Natural killer cell treated with Interleukin-12 subunit alpha and Interleukin-12 subunit beta and Interleukin-15 and Interleukin-18, amount 100 ng/mL, for 72 hours (primary cell): Measurements from ENCODE around the gene STOML1. TPM values are rescaled to one million over a fixed set of nuclear protein-coding genes. Genes with fewer than 3 reads are reported as not detected.

Experiments
- ATAC-seq, 2 donors: fragments of 150-1000 bp; cut with Tn5 transposase in 1 of 2; sonication (Bioruptor Pico), chemical (Tn5 transposase) in 1 of 2; 2 replicates each; pipeline ENCODE4 v1.10.0; 2021
- DNase-seq: peaks from one replicate; pipeline ENCODE4 v3.0.0; 2022; ENCODE audit warnings: low spot score
- H3K27ac Mint-ChIP-seq, 2 donors: 1 replicate in 1 of 2; 2 replicates in 1 of 2; pipeline ENCODE4 v1.8.0; 2022; ENCODE audit warnings: mixed read lengths in 2 of 2, mild to moderate bottlenecking in 1 of 2, moderate library complexity in 1 of 2
- H3K27me3 Mint-ChIP-seq, 2 donors: 1 replicate in 1 of 2; 2 replicates in 1 of 2; pipeline ENCODE4 v1.8.0; 2022; ENCODE audit warnings: mixed read lengths in 2 of 2
- H3K36me3 Mint-ChIP-seq: one replicate; pipeline ENCODE4 v1.8.0; 2022; ENCODE audit warnings: mixed read lengths
- H3K4me1 Mint-ChIP-seq, 2 donors: 1 replicate in 1 of 2; 2 replicates in 1 of 2; pipeline ENCODE4 v1.8.0; 2022; ENCODE audit warnings: low read depth in 2 of 2, mixed read lengths in 2 of 2, mild to moderate bottlenecking in 1 of 2
- H3K4me3 Mint-ChIP-seq: one replicate; pipeline ENCODE4 v1.8.0; 2022; ENCODE audit warnings: mixed read lengths
- H3K9me3 Mint-ChIP-seq: 2 replicates; pipeline ENCODE4 v1.8.0; 2022; ENCODE audit warnings: mixed read lengths
- total RNA-seq, 2 donors: library from RNA; stranded (reverse); gene quantifications; one replicate each; pipeline ENCODE4 v1.2.3, GENCODE V29; 2022

Gene STOML1
- total RNA-seq, 2 donors from 2014 or later = 14.3 to 17.9 TPM

GRCh38 chr15:73987681-73988444, 4.2 kb downstream of the STOML1 start:
- H3K27ac Mint-ChIP-seq = no peak overlapping the region
- peaks cover 10 to 14% of the 10 kb centered on the region in 2 donors for H3K4me1 Mint-ChIP-seq
- no peaks in the 10 kb centered on the region for H3K9me3 Mint-ChIP-seq

DNA sequence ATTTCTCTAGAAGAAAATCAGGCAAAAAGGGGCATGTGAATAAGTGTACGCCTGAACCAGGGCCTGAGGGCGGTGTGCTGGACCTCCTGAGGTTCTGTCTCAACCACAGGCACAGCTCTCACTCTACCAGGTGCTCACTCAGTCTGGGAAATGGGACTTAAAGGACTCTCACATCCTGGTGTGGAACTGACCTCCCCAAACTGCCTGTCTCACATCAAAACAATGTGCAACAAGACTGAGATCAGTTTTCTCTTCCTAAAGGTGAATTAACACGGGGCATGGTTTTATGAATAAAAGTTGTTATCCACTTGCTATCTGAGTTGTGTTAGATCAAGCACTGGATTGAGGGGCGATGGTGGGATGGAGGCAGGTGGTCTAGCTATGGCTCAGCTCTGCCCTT, 4.8 kb downstream of the STOML1 start:
- no peaks in the 10 kb centered on the region for H3K36me3 Mint-ChIP-seq
- H3K27ac Mint-ChIP-seq = peak overlapping the region in 1 of 2 donors; percentile 10
- H3K4me1 Mint-ChIP-seq = peaks cover 4 to 9% of the 10 kb centered on the region in 2 donors
- no peak for ATAC-seq
- H3K4me3 Mint-ChIP-seq = no peak overlapping the region
- DNase-seq = no peak
- no peaks in the 10 kb centered on the region for H3K9me3 Mint-ChIP-seq
- no peaks in the 10 kb centered on the region for H3K27me3 Mint-ChIP-seq

More at GRCh38 chr15:73987681-73988444, 4.2 kb downstream of the STOML1 start:
- DNase-seq (no peak), ATAC-seq (no peak)
- Mint-ChIP-seq H3K36me3 (no peaks in the 10 kb centered on the region), H3K27me3 (no peaks in the 10 kb centered on the region), H3K4me3 (no peak overlapping the region)

- peak overlapping the region in 1 of 2 donors; percentile 10 for H3K27ac Mint-ChIP-seq
- H3K36me3 Mint-ChIP-seq = no peaks in the 10 kb centered on the region
These were observed 5.4 kb downstream of the STOML1 start for GRCh38 chr15:73986776-73987056.

GRCh38 chr15:73986055-73986775, 5.9 kb downstream of the STOML1 start:
- peaks cover 0 to 6% of the 10 kb centered on the region in 2 donors for H3K27me3 Mint-ChIP-seq
- DNase-seq (no peak), ATAC-seq (no peak)
- no peak overlapping the region for H3K4me3 Mint-ChIP-seq
- no peaks in the 10 kb centered on the region for H3K36me3 Mint-ChIP-seq
- peak overlapping the region in 1 of 2 donors; percentile 77 for H3K27ac Mint-ChIP-seq
- no peaks in the 10 kb centered on the region for H3K9me3 Mint-ChIP-seq
- peaks cover 12 to 13% of the 10 kb centered on the region in 2 donors for H3K4me1 Mint-ChIP-seq

More at GRCh38 chr15:73986776-73987056, 5.4 kb downstream of the STOML1 start:
- Mint-ChIP-seq H3K9me3 (no peaks in the 10 kb centered on the region), H3K4me1 (peaks cover 9 to 12% of the 10 kb centered on the region in 2 donors), H3K27me3 (peaks cover 0 to 3% of the 10 kb centered on the region in 2 donors), H3K4me3 (no peak overlapping the region)
- ATAC-seq (no peak), DNase-seq (no peak)

DNA sequence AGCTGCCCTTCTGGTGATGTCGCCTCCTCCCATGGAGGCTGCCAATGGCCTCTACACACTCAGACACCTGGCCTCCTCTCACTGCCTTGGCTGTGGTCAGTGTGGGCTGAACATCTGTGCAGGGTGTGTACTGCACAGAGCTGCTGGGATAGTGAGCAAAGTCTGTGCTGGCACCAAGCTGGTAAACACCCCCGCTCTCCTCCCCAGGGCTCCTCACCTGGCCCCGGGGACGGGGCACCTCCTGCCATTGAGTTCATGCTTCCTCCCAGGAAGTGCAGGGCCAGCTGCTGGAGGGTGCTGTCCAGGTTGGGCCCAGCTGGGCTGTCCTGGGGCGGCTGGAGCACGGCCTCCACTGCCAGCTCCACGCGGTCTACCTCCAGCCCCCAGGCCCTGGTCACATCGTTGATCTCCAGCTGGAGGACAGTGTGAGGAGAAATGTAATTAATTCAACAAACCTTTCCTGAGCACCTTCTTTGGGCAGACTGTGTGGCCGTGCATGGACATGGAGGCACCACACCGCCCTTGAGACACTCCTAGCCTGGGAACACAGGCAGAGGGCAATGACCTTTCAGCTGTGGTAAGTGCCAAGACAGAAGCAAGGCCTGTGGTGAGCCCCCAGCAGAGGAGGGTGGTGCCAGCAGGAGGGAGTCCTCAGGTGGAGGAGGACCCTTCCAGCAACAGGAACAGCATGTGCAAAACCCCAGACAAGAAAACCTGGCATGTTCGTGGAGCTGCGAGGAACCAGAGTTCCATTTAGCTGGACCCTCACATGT, 6.8 kb downstream of the STOML1 start:
- Mint-ChIP-seq H3K36me3 (no peaks in the 10 kb centered on the region), H3K27me3 (peaks cover 0 to 6% of the 10 kb centered on the region in 2 donors), H3K27ac (peak overlapping the region in 1 of 2 donors; percentile 77), H3K4me1 (peaks cover 8% of the 10 kb centered on the region in 2 donors), H3K4me3 (no peak overlapping the region), H3K9me3 (no peaks in the 10 kb centered on the region)
- ATAC-seq = peak in 1 of 2 donors; percentile 33
- DNase-seq = no peak

- Mint-ChIP-seq H3K4me3 (no peak overlapping the region), H3K27me3 (peaks cover 0 to 6% of the 10 kb centered on the region in 2 donors), H3K27ac (no peak overlapping the region), H3K36me3 (no peaks in the 10 kb centered on the region), H3K4me1 (peaks cover 8% of the 10 kb centered on the region in 2 donors), H3K9me3 (no peaks in the 10 kb centered on the region)
- ATAC-seq (no peak), DNase-seq (no peak)
These were observed 7.7 kb downstream of the STOML1 start for GRCh38 chr15:73984208-73984979.

DNA sequence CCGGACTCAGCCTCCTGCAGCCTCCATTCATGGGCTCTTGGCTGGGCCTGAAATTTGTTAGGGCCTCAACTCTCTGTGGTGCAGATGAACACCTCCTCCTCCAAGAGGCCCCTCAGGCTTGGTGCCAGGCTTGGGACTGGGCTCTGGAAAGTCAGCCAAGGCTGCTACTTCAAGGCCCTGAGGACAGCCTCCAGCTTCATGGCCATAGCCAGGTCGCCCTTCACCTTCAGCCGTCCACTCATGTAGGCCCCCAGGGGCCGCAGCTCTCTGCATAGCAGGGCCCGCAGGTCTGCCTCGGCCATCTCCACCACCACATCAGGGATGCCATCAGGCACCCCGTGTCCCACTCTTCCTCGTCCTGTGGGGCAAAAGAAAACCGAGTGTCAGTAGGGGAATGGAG, 8.3 kb downstream of the STOML1 start:
- Mint-ChIP-seq H3K36me3 (no peaks in the 10 kb centered on the region), H3K4me3 (no peak overlapping the region), H3K4me1 (peaks cover 8% of the 10 kb centered on the region in 2 donors), H3K27me3 (peaks cover 4 to 9% of the 10 kb centered on the region in 2 donors), H3K27ac (no peak overlapping the region), H3K9me3 (no peaks in the 10 kb centered on the region)
- no peak for DNase-seq
- ATAC-seq = peak in 1 of 2 donors; percentile 14

DNA sequence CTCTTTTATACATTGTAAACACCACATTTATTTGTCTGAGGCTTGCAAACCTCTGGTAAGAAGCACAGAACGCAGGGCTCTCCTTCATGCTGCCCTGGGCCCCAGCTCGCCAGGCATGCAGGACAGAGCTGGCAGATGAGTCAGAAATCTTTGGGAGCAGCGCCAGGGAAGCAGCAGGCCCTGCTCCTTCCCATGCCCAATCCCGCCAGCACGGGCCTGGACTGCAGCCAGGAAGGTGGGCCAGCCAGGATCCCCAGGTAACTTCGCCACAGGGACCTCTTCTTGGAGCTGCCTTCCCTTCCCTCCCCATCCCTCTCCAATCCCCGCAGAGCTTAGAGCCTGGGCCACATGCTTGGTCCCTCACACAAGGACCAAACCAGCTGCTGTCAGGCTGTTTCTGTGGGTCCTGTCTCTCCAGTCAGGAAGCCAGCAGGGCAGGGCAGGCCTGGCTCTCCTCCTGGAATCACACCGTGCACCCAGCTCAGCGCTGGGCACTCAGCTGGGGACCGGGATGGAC, 8.8 kb downstream of the STOML1 start:
- Mint-ChIP-seq H3K9me3 (no peaks in the 10 kb centered on the region), H3K36me3 (no peaks in the 10 kb centered on the region), H3K4me1 (peaks cover 8% of the 10 kb centered on the region in 2 donors), H3K27me3 (peaks cover 9 to 10% of the 10 kb centered on the region in 2 donors), H3K27ac (no peak overlapping the region), H3K4me3 (no peak overlapping the region)
- DNase-seq (no peak), ATAC-seq (no peak)

- H3K4me1 Mint-ChIP-seq = peaks cover 8% of the 10 kb centered on the region in 2 donors
- H3K27ac Mint-ChIP-seq = peak overlapping the region; percentile 28 to 51
- peaks cover 9 to 14% of the 10 kb centered on the region in 2 donors for H3K27me3 Mint-ChIP-seq
- H3K9me3 Mint-ChIP-seq = no peaks in the 10 kb centered on the region
- DNase-seq = no peak
- ATAC-seq = peak in 1 of 2 donors; percentile 43
- no peaks in the 10 kb centered on the region for H3K36me3 Mint-ChIP-seq
- H3K4me3 Mint-ChIP-seq = peak overlapping the region; percentile 44
These were observed 9.7 kb downstream of the STOML1 start for GRCh38 chr15:73982222-73982962.

- H3K27ac Mint-ChIP-seq = peak overlapping the region; percentile 28 to 51
- peaks cover 10 to 14% of the 10 kb centered on the region in 2 donors for H3K27me3 Mint-ChIP-seq
- peak overlapping the region; percentile 44 for H3K4me3 Mint-ChIP-seq
- DNase-seq (no peak), ATAC-seq (no peak)
- H3K4me1 Mint-ChIP-seq = peaks cover 8% of the 10 kb centered on the region in 2 donors
- H3K36me3 Mint-ChIP-seq = no peaks in the 10 kb centered on the region
- H3K9me3 Mint-ChIP-seq = no peaks in the 10 kb centered on the region
These were observed 10.3 kb downstream of the STOML1 start for GRCh38 chr15:73981761-73982221.

DNA sequence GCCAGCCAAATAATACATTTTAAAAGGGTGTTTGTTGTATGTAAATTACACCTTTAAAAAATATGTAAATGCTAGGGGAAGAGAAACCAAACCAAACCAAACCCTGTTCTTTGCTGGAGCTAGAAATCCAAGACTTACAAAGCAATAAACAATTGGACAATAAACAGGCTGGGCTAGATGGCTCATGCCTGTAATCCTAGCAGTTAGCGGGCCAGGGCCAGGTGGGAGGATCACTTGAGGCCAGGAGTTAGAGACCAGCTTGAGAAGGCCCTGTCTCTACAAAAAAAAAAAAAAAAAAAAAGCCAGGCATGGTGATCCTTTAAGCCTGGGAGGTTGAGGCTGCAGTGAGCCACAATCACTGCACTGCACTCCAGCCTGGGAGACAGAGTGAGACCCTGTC, 12.5 kb downstream of the STOML1 start:
- no peak overlapping the region for H3K4me3 Mint-ChIP-seq
- H3K4me1 Mint-ChIP-seq = peaks cover 8 to 10% of the 10 kb centered on the region in 2 donors
- ATAC-seq (no peak), DNase-seq (no peak)
- H3K27ac Mint-ChIP-seq = no peak overlapping the region
- peaks cover 6% of the 10 kb centered on the region for H3K36me3 Mint-ChIP-seq
- H3K9me3 Mint-ChIP-seq = no peaks in the 10 kb centered on the region
- H3K27me3 Mint-ChIP-seq = peaks cover 29 to 31% of the 10 kb centered on the region in 2 donors

GRCh38 chr15:73978896-73979295, 13.2 kb downstream of the STOML1 start:
- Mint-ChIP-seq H3K9me3 (no peaks in the 10 kb centered on the region), H3K4me1 (peaks cover 8 to 15% of the 10 kb centered on the region in 2 donors), H3K27ac (no peak overlapping the region), H3K36me3 (peaks cover 6% of the 10 kb centered on the region), H3K4me3 (no peak overlapping the region), H3K27me3 (peaks cover 35 to 36% of the 10 kb centered on the region in 2 donors)
- no peak for ATAC-seq
- DNase-seq = no peak
